ENCODE results near the gene CYB5R3. TPM values are rescaled to one million over a fixed set of nuclear protein-coding genes. Genes with fewer than 3 reads are reported as not detected.

The CYB5R3 gene
- polyA plus RNA-seq, 1 donor (not counting 4 experiments of a cell fraction or from before 2014, with no cell fraction given), result 102 TPM

GRCh38 chr22:42604403-42604802 is 44.8 kb downstream of the CYB5R3 start:
- Histone ChIP-seq H3K79me2 (ENCODE audit: control insufficient read depth, insufficient read depth, low read length) (peaks cover 75% of the 10 kb centered on the region), H3K27ac (ENCODE audit: control insufficient read depth, insufficient read depth, low read length) (no peak overlapping the region), H4K20me1 (ENCODE audit: control insufficient read depth, extremely low read depth, insufficient read depth, low read length) (no peaks in the 10 kb centered on the region), H3K4me3 (ENCODE audit: control insufficient read depth in 2 of 3, extremely low read depth in 1 of 3, insufficient read depth in 2 of 3, low read depth in 1 of 3, low read length in 3 of 3) (no peak overlapping the region), H3K36me3 (ENCODE audit: control insufficient read depth in 2 of 2, extremely low read depth in 1 of 2, insufficient read depth in 2 of 2, low read length in 2 of 2) (peaks cover 19 to 28% of the 10 kb centered on the region in 2 experiments), H3K4me1 (ENCODE audit: control insufficient read depth, extremely low read depth, insufficient read depth, low read length) (peaks cover 11% of the 10 kb centered on the region), H3K9me3 (ENCODE audit: control insufficient read depth, low read depth, low read length) (no peaks in the 10 kb centered on the region), H3K4me2 (ENCODE audit: control insufficient read depth, extremely low read depth, insufficient read depth, low read depth, low read length) (no peak overlapping the region), H3K27me3 (ENCODE audit: control insufficient read depth, extremely low read depth, insufficient read depth, low read length) (no peaks in the 10 kb centered on the region), H3K9me1 (ENCODE audit: control insufficient read depth, extremely low read depth, insufficient read depth, low read length) (peaks cover 2% of the 10 kb centered on the region), H3K9ac (ENCODE audit: control insufficient read depth, extremely low read depth, insufficient read depth, low read length) (no peak overlapping the region), H2AFZ (ENCODE audit: control insufficient read depth, low read length) (no peak overlapping the region)
- FAIRE-seq (no peak), DNase-seq (ENCODE audit: low read depth, low spot score) (no peak)
- TF ChIP-seq CTCF (optimal IDR thresholded peaks at IDR 0.05 in 1 of 3, IDR thresholded peaks at IDR 0.05 in 1 of 3, conservative IDR thresholded peaks at IDR 0.05 in 1 of 3; ENCODE audit: extremely low read depth in 1 of 3, insufficient read depth in 2 of 3, low read length in 3 of 3) (no peak), EZH2 (IDR thresholded peaks at IDR 0.05; ENCODE audit: low read length) (no peak)
- dilution Hi-C loops (cut with MboI; ENCODE audit: extremely low pct_ligation_motif_present, low sequenced_read_pairs), result no loop called here

- Histone ChIP-seq H3K27ac (ENCODE audit: control insufficient read depth, insufficient read depth, low read length) (no peak overlapping the region), H4K20me1 (ENCODE audit: control insufficient read depth, extremely low read depth, insufficient read depth, low read length) (no peaks in the 10 kb centered on the region), H3K9me3 (ENCODE audit: control insufficient read depth, low read depth, low read length) (no peaks in the 10 kb centered on the region), H3K4me3 (ENCODE audit: control insufficient read depth in 2 of 3, extremely low read depth in 1 of 3, insufficient read depth in 2 of 3, low read depth in 1 of 3, low read length in 3 of 3) (no peak overlapping the region), H3K27me3 (ENCODE audit: control insufficient read depth, extremely low read depth, insufficient read depth, low read length) (no peaks in the 10 kb centered on the region), H3K79me2 (ENCODE audit: control insufficient read depth, insufficient read depth, low read length) (peaks cover 73% of the 10 kb centered on the region), H3K4me2 (ENCODE audit: control insufficient read depth, extremely low read depth, insufficient read depth, low read depth, low read length) (no peak overlapping the region), H3K36me3 (ENCODE audit: control insufficient read depth in 2 of 2, extremely low read depth in 1 of 2, insufficient read depth in 2 of 2, low read length in 2 of 2) (peaks cover 26 to 34% of the 10 kb centered on the region in 2 experiments), H3K9ac (ENCODE audit: control insufficient read depth, extremely low read depth, insufficient read depth, low read length) (no peak overlapping the region), H3K9me1 (ENCODE audit: control insufficient read depth, extremely low read depth, insufficient read depth, low read length) (peaks cover 2% of the 10 kb centered on the region), H2AFZ (ENCODE audit: control insufficient read depth, low read length) (no peak overlapping the region), H3K4me1 (ENCODE audit: control insufficient read depth, extremely low read depth, insufficient read depth, low read length) (peaks cover 2% of the 10 kb centered on the region)
- no peak for FAIRE-seq
- dilution Hi-C loops (cut with MboI; ENCODE audit: extremely low pct_ligation_motif_present, low sequenced_read_pairs), result no loop called here
- TF ChIP-seq CTCF (optimal IDR thresholded peaks at IDR 0.05 in 1 of 3, IDR thresholded peaks at IDR 0.05 in 1 of 3, conservative IDR thresholded peaks at IDR 0.05 in 1 of 3; ENCODE audit: extremely low read depth in 1 of 3, insufficient read depth in 2 of 3, low read length in 3 of 3), result no peak
- TF ChIP-seq EZH2 (IDR thresholded peaks at IDR 0.05; ENCODE audit: low read length), result no peak
- DNase-seq (ENCODE audit: low read depth, low spot score), result no peak
Observed at GRCh38 chr22:42603427-42603826, 45.8 kb downstream of the CYB5R3 start.

All from keratinocyte (primary cell).